HL-60/S4 treated with phorbol 12-myristate 13-acetate at 8.2 ng/mL for 4 days and 3 days (cell line): ENCODE results near the gene HMX1.

Experiments used
- in situ Hi-C: fragments of 300-500 bp; cut with MboI; formaldehyde crosslinking; loops from 2 replicates; pipeline ENCODE4 v1.15.0; 2022; ENCODE audit warnings: low sequenced_read_pairs

HMX1 gene

GRCh38 chr4:8894424-8894816 lies 22.8 kb upstream of the HMX1 start:
- in situ Hi-C loops = no loop called here

GRCh38 chr4:8893624-8894423 lies 22.2 kb upstream of the HMX1 start:
- in situ Hi-C loops = no loop called here

- in situ Hi-C loops = no loop called here
Observed at GRCh38 chr4:8893227-8893623, 21.6 kb upstream of the HMX1 start.

- in situ Hi-C loops = no loop called here
Observed at GRCh38 chr4:8892556-8893226, 21.1 kb upstream of the HMX1 start.

- in situ Hi-C loops = no loop called here
Observed at GRCh38 chr4:8891646-8892555, 20.3 kb upstream of the HMX1 start.

- in situ Hi-C loops = no loop called here
Observed at GRCh38 chr4:8891255-8891645, 19.6 kb upstream of the HMX1 start.

- in situ Hi-C loops = no loop called here
Observed at GRCh38 chr4:8888856-8889255, 17.2 kb upstream of the HMX1 start.

GRCh38 chr4:8886612-8887406 lies 15.2 kb upstream of the HMX1 start:
- in situ Hi-C loops = no loop called here

- in situ Hi-C loops = no loop called here
Observed at GRCh38 chr4:8882239-8882638, 10.6 kb upstream of the HMX1 start.

- in situ Hi-C loops = no loop called here
Observed at GRCh38 chr4:8880851-8881250, 9.2 kb upstream of the HMX1 start.

GRCh38 chr4:8879574-8879973 lies 7.9 kb upstream of the HMX1 start:
- in situ Hi-C loops = no loop called here

- in situ Hi-C loops = no loop called here
Observed at GRCh38 chr4:8878421-8878820, 6.8 kb upstream of the HMX1 start.

GRCh38 chr4:8877780-8878040 lies 6.1 kb upstream of the HMX1 start:
- in situ Hi-C loops = no loop called here

GRCh38 chr4:8876982-8877779 lies 5.5 kb upstream of the HMX1 start:
- in situ Hi-C loops = no loop called here

GRCh38 chr4:8874896-8875680 lies 3.4 kb upstream of the HMX1 start:
- in situ Hi-C loops = no loop called here

GRCh38 chr4:8874003-8874895 lies 2.6 kb upstream of the HMX1 start:
- in situ Hi-C loops = no loop called here

- in situ Hi-C loops = no loop called here
Observed at GRCh38 chr4:8872402-8873291, 1.0 kb upstream of the HMX1 start.
